NCI-H345 treated with DMSO at 0.1 percent for 48 hours (cell line): ENCODE measurements around the gene UQCRH.

ENCODE experiments used
- DNase-seq: peaks from one replicate; lab custom pipeline; 2025; ENCODE audit not compliant: unreplicated experiment; lab: John Stamatoyannopoulos, UW

The UQCRH gene

GRCh38 chr1:46303038-46303871 lies at the start of gene UQCRH, which contains the start of gene LRRC41:
TSS of gene UQCRH (plus strand) at chr1:46303698. CDS start at chr1:46303767, 69 bp downstream.
TSS of gene LRRC41 (minus strand) at chr1:46303616. CDS start at chr1:46303322, 294 bp downstream.
- DNase-seq, result peak; percentile 98

- no peak for DNase-seq
Measured at GRCh38 chr1:46254668-46255067, 48.8 kb upstream of the UQCRH start.

- no peak for DNase-seq
Measured at GRCh38 chr1:46256523-46256922, 47.0 kb upstream of the UQCRH start.

- no peak for DNase-seq
Measured at GRCh38 chr1:46262508-46262907, 41.0 kb upstream of the UQCRH start.

- no peak for DNase-seq
Measured at GRCh38 chr1:46263146-46263545, 40.4 kb upstream of the UQCRH start.

- DNase-seq, result no peak
Measured at GRCh38 chr1:46268578-46268977, 34.9 kb upstream of the UQCRH start.

- no peak for DNase-seq
Measured at GRCh38 chr1:46274225-46275029, 29.1 kb upstream of the UQCRH start.

- no peak for DNase-seq
Measured at GRCh38 chr1:46275030-46275337, 28.5 kb upstream of the UQCRH start.

- DNase-seq, result peak; percentile 5
Measured at GRCh38 chr1:46277658-46278373, 25.7 kb upstream of the UQCRH start.

- no peak for DNase-seq
Measured at GRCh38 chr1:46278807-46279206, 24.7 kb upstream of the UQCRH start.

- DNase-seq, result no peak
Measured at GRCh38 chr1:46280092-46280491, 23.4 kb upstream of the UQCRH start.

- no peak for DNase-seq
Measured at GRCh38 chr1:46281021-46281420, 22.5 kb upstream of the UQCRH start.

GRCh38 chr1:46284058-46284457 lies 19.4 kb upstream of the UQCRH start:
- DNase-seq, result no peak

- DNase-seq, result peak; percentile 42
Measured at GRCh38 chr1:46284597-46285564, 18.6 kb upstream of the UQCRH start.

- peak; percentile 49 for DNase-seq
Measured at GRCh38 chr1:46285730-46286477, 17.6 kb upstream of the UQCRH start.

GRCh38 chr1:46288485-46289133 lies 14.9 kb upstream of the UQCRH start:
- no peak for DNase-seq

- no peak for DNase-seq
Measured at GRCh38 chr1:46289134-46289494, 14.4 kb upstream of the UQCRH start.

- DNase-seq, result no peak
Measured at GRCh38 chr1:46289976-46290375, 13.5 kb upstream of the UQCRH start.

- DNase-seq, result no peak
Measured at GRCh38 chr1:46295306-46295705, 8.2 kb upstream of the UQCRH start.
